OCI-LY7 (cell line): Measurements from ENCODE around the gene CXCR4. TPM values are rescaled to one million over a fixed set of nuclear protein-coding genes. Genes with fewer than 3 reads are reported as not detected.
A peak's percentile ranks its signal among the peaks of the same experiment; 100 is the strongest.

Source experiments
- BruUV-seq: library from RNA; stranded (reverse); fragments of 400-500 nt; replicated peaks from 2 replicates; lab custom pipeline; 2021; lab: Mats Ljungman, UMichigan
- CTCF ChIA-PET: fragments of 300-600 bp; sonication (Branson Sonifier 250); formaldehyde crosslinking; loops from one replicate; lab custom pipeline; 2022; ENCODE audit warnings: antibody characterized with exemption; ENCODE audit not compliant: unreplicated experiment; lab: Charles Lee
- POLR2A ChIA-PET: fragments of 300-600 bp; sonication (Branson Sonifier 250); formaldehyde crosslinking; loops from one replicate; lab custom pipeline; 2022; ENCODE audit warnings: antibody characterized with exemption; lab: Charles Lee
- DNase-seq: peaks from one replicate; pipeline ENCODE4 v3.0.0-alpha.2; 2015; ENCODE audit warnings: low spot score
- H2AFZ ChIP-seq: fragments of 200-600 bp; sonication (generic), shearing (Covaris generic); 2 replicates; pipeline ENCODE4 v1.6.1; 2014; ENCODE audit warnings: mild to moderate bottlenecking, antibody characterized with exemption, low read length, moderate library complexity
- H3K27ac ChIP-seq: fragments of 200-600 bp; sonication (generic); 2 replicates; pipeline ENCODE4 v1.5.1; 2014; ENCODE audit warnings: mixed run types, low read depth, mild to moderate bottlenecking, moderate library complexity, low read length, inconsistent platforms; ENCODE audit not compliant: poor library complexity, severe bottlenecking
- H3K36me3 ChIP-seq: fragments of 200-600 bp; sonication (generic); 2 replicates; pipeline ENCODE4 v1.6.1; 2014; ENCODE audit warnings: mild to moderate bottlenecking, antibody characterized with exemption, low read length, moderate library complexity, mixed read lengths; ENCODE audit not compliant: insufficient read depth
- H3K4me1 ChIP-seq: fragments of 200-600 bp; sonication (generic); 2 replicates; pipeline ENCODE4 v1.5.1; 2014; ENCODE audit warnings: mild to moderate bottlenecking, low read length; ENCODE audit not compliant: insufficient read depth, poor library complexity, severe bottlenecking
- H3K4me2 ChIP-seq: fragments of 200-600 bp; sonication (generic); 2 replicates; pipeline ENCODE4 v1.6.1; 2014; ENCODE audit warnings: mild to moderate bottlenecking, low read length
- H3K4me3 ChIP-seq: fragments of 200-600 bp; sonication (generic); 2 replicates; pipeline ENCODE4 v1.5.1; 2014; ENCODE audit warnings: mild to moderate bottlenecking, low read depth, low read length; ENCODE audit not compliant: poor library complexity, severe bottlenecking
- H3K79me2 ChIP-seq: fragments of 200-600 bp; sonication (generic); 2 replicates; pipeline ENCODE4 v1.6.1; 2016; ENCODE audit warnings: low read depth, mild to moderate bottlenecking, low read length, moderate library complexity, mixed read lengths; ENCODE audit not compliant: insufficient read depth
- H3K9me2 ChIP-seq: fragments of 200-600 bp; sonication (generic); 2 replicates; pipeline ENCODE4 v1.6.1; 2016; ENCODE audit warnings: mild to moderate bottlenecking, low read length, mixed read lengths; ENCODE audit not compliant: insufficient read depth
- H3K9me3 ChIP-seq: fragments of 200-600 bp; sonication (generic); 2 replicates; pipeline ENCODE4 v1.6.1; 2014; ENCODE audit warnings: mild to moderate bottlenecking, mixed run types, low read length, mixed read lengths
- H4K20me1 ChIP-seq: fragments of 200-600 bp; sonication (generic); 2 replicates; pipeline ENCODE4 v1.6.1; 2014; ENCODE audit warnings: mild to moderate bottlenecking, antibody characterized with exemption, low read length, moderate library complexity, mixed read lengths; ENCODE audit not compliant: insufficient read depth
- EZH2phosphoT487 ChIP-seq: fragments of 200-600 bp; sonication (generic); IDR thresholded peaks from 2 replicates; pipeline ENCODE4 v1.6.1; 2018; ENCODE audit warnings: low read depth, borderline replicate concordance, mild to moderate bottlenecking, mixed run types, antibody characterized with exemption, low read length, moderate library complexity, mixed read lengths
- intact Hi-C: fragments of 100-400 bp; cut with micrococcal nuclease; formaldehyde crosslinking; loops from one replicate; pipeline ENCODE4 v1.10.0; 2022; ENCODE audit not compliant: unreplicated experiment
- total RNA-seq, 2 experiments: library from RNA; depleted of rRNA in 1 of 2; stranded (reverse); fragments of >200 nt in 1 of 2; shearing (Covaris generic) in 1 of 2; gene quantifications; 2 replicates each; pipeline ENCODE4 v1.2.3, GENCODE V29; 2014 to 2022
- TF ChIP-seq, protein P1 (sequence below): fragments of 200-600 bp; sonication (generic); conservative IDR thresholded peaks from 2 replicates; pipeline ENCODE4 v1.5.1; 2014; ENCODE audit warnings: mild to moderate bottlenecking, antibody characterized with exemption, low read length, moderate library complexity, mixed read lengths

Gene CXCR4
- total RNA-seq, 2 experiments from 2014 or later = 243 to 432 TPM

- Histone ChIP-seq H2AFZ (peak overlapping the region; percentile 1; the same call in 1 of the 2 replicates), H3K27ac (peak overlapping the region; percentile 98), H3K4me3 (peak overlapping the region; percentile 61)
These were observed 13.6 kb upstream of the CXCR4 start for GRCh38 chr2:136131484-136131960.

DNA sequence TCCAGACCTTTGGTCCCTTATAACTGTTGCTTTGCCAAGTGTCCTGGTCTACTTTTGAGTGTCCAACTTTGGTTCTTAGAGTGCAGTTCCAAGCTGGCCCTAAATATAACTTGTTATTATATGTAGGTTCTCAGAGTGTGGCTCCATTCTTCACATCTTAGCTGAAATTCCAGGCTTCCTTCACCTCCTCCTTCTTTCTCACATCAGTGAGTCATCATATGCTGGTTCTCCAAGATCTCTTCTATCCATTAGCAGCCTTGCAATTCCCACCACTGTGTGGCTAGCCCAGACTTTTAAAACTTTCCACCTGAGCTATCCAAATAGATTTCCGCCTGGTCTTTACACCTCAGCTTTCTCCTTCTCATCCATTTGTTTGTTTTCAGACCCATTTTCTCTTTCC is 12.6 kb upstream of the CXCR4 start:
- Histone ChIP-seq H2AFZ (peak overlapping the region; percentile 73; the same call in 1 of the 2 replicates), H3K4me2 (peak overlapping the region; percentile 91), H3K9me3 (no peaks in the 10 kb centered on the region), H3K4me1 (peaks cover 98% of the 10 kb centered on the region), H3K4me3 (peak overlapping the region; percentile 28), H3K27ac (peak overlapping the region; percentile 98), H3K9me2 (no peaks in the 10 kb centered on the region), H3K36me3 (no peaks in the 10 kb centered on the region), H3K79me2 (no peaks in the 10 kb centered on the region), H4K20me1 (no peaks in the 10 kb centered on the region)
- ChIA-PET POLR2A (interaction anchor here (0.8 to 11.9 kb wide), 19 partner anchors 9 to 267 kb away, joined by 3 to 191 read pairs (median 5); no protein-coding TSS in a partner anchor), CTCF (interaction anchor here (0.5 to 1.9 kb wide), 2 partner anchors 33 to 133 kb away, joined by 3 to 7 read pairs; no protein-coding TSS in a partner anchor)
- intact Hi-C loops = loop anchor here (5.0 kb wide), 1 partner anchor 213 kb away; no protein-coding TSS in a partner anchor
- no TSS peak for BruUV-seq
- no peak for DNase-seq
- TF ChIP-seq, protein P1, sequence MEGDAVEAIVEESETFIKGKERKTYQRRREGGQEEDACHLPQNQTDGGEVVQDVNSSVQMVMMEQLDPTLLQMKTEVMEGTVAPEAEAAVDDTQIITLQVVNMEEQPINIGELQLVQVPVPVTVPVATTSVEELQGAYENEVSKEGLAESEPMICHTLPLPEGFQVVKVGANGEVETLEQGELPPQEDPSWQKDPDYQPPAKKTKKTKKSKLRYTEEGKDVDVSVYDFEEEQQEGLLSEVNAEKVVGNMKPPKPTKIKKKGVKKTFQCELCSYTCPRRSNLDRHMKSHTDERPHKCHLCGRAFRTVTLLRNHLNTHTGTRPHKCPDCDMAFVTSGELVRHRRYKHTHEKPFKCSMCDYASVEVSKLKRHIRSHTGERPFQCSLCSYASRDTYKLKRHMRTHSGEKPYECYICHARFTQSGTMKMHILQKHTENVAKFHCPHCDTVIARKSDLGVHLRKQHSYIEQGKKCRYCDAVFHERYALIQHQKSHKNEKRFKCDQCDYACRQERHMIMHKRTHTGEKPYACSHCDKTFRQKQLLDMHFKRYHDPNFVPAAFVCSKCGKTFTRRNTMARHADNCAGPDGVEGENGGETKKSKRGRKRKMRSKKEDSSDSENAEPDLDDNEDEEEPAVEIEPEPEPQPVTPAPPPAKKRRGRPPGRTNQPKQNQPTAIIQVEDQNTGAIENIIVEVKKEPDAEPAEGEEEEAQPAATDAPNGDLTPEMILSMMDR = no peak
- TF ChIP-seq EZH2phosphoT487 = no peak

More at GRCh38 chr2:136131484-136131960, 13.6 kb upstream of the CXCR4 start:
- DNase-seq = peak; percentile 55
- no peaks in the 10 kb centered on the region for H3K79me2 ChIP-seq
- intact Hi-C loops = loop anchor here (5.0 kb wide), 1 partner anchor 214 kb away; no protein-coding TSS in a partner anchor
- peaks cover 98% of the 10 kb centered on the region for H3K4me1 ChIP-seq
- TSS peak; percentile 90 for BruUV-seq
- H4K20me1 ChIP-seq = no peaks in the 10 kb centered on the region
- H3K4me2 ChIP-seq = peak overlapping the region; percentile 91
- no peaks in the 10 kb centered on the region for H3K36me3 ChIP-seq
- TF ChIP-seq, protein P1 = no peak
- TF ChIP-seq EZH2phosphoT487 = no peak
- CTCF ChIA-PET = interaction anchor here (1.4 to 3.1 kb wide), 4 partner anchors 76 to 247 kb away, joined by 4 to 14 read pairs (median 6); no protein-coding TSS in a partner anchor
- no peaks in the 10 kb centered on the region for H3K9me2 ChIP-seq
- POLR2A ChIA-PET = interaction anchor here (0.7 to 11.9 kb wide), 22 partner anchors 12 to 265 kb away, joined by 3 to 191 read pairs (median 6); no protein-coding TSS in a partner anchor
- no peaks in the 10 kb centered on the region for H3K9me3 ChIP-seq
